Head of caudate nucleus (tissue), 42 donors: ENCODE data around the gene ADGRV1.

Source experiments
- DNase-seq, 42 donors: peaks; one replicate each; pipeline versions ENCODE4 v3.0.0 to v3.0.0-alpha.2; 2020 to 2021; ENCODE audit warnings: mixed read lengths in 7 of 42
- intact Hi-C: fragments of 100-400 bp; cut with DNase I; formaldehyde crosslinking; loops from one replicate; pipeline ENCODE4 v1.15.0; 2022

ADGRV1 gene

DNA sequence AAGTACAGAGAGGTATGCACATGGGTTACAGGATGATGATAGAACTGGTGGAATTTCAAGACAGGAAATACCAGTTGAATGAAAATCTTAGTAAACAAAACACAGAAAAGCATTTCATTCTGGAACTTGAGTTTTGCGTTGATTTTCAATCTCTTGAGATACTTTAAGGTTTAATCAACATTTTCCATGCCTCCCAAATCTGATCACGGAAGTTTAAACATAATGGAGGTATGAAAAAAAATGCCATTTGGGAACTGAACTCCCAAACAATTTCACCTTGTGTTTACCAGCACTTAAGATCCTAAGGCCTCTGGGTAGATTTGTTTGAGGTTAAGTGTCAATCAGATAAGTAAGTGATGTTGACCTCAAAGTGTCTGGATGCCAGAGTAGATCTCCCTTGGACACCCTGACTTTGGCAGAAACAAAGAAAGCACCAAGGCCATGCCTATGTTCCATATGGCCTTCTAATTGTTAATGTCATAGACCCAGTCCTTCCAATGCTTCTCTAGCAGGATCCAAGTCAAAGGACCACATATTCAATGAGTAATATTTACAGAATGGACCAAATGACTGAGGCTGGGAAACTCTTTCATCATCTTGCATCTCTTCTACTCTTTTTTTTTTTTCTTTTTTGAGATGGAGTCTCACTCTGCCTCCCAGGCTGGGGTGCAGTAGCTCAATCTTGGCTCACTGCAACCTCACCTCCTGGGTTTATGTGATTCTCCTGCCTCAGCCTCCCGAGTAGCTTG, 607.6 kb downstream of the ADGRV1 start:
- intact Hi-C loops, result loop anchor here (10.0 kb wide), 1 partner anchor 61 kb away; no protein-coding TSS in a partner anchor

GRCh38 chr5:91168859-91169258, 610.3 kb downstream of the ADGRV1 start:
- intact Hi-C loops, result loop anchor here (10.0 kb wide), 1 partner anchor 64 kb away; no protein-coding TSS in a partner anchor
- DNase-seq, result no peak

More for the DNA sequence above, 607.6 kb downstream of the ADGRV1 start:
- no peak for DNase-seq

DNA sequence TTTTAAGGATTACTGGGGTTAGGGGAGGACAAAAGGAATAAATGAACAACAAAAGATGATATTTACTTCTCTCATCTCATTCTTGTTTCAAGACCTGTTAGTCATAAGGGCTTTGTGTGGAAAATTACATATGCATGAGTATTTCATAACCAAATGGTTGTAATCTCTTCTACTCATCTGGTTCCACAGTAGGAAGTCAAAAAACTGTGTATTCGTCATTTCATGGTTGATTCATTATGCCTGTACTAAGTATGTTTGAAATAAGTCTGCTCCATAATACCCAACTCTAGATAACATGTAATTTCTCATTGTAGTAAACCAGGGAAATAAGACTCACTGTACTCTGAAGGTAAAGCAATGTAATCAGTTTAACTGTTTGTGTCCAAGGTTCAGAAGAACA, 611.7 kb downstream of the ADGRV1 start:
- intact Hi-C loops, result no loop called here
- no peak for DNase-seq

GRCh38 chr5:91171322-91171721, 612.7 kb downstream of the ADGRV1 start:
- no peak for DNase-seq
- intact Hi-C loops, result no loop called here

GRCh38 chr5:91174396-91174795, 615.8 kb downstream of the ADGRV1 start:
- no peak for DNase-seq
- intact Hi-C loops, result no loop called here

- intact Hi-C loops, result no loop called here
- no peak for DNase-seq
Measured at GRCh38 chr5:91175708-91176107, 617.1 kb downstream of the ADGRV1 start.

DNA sequence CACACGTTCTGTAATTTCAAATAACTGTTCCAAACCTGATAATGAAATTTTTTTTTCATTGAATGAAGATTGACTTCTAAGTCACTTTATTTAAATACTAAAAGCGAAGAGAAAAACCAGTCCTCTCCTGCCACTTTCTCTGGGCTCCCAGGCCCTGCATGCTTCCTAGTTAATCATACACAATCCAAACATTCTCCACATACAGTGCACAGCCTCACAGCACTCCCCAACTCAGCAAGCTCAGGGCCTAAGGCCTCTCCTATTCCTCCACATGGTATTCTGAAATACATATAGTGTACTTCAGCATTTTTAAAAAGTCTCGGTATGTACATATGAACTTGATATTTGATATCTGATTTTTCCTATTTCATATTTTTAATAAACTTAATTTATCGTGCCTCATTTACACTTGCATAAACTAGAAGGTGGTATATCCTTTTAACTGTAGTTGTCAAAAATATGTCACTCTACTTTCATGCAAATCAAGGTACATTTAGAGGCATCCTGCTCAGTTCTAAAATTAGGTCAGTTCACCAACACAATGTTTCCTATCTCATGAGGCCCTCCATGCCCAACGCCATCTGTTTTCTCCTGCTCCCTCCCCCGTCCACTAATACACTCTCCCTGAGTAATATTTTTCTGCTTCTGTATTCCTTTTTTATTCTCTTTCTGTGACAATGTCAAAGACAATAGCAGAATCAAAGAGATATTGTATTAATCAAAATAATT, 617.9 kb downstream of the ADGRV1 start:
- DNase-seq, result no peak
- intact Hi-C loops, result no loop called here

DNA sequence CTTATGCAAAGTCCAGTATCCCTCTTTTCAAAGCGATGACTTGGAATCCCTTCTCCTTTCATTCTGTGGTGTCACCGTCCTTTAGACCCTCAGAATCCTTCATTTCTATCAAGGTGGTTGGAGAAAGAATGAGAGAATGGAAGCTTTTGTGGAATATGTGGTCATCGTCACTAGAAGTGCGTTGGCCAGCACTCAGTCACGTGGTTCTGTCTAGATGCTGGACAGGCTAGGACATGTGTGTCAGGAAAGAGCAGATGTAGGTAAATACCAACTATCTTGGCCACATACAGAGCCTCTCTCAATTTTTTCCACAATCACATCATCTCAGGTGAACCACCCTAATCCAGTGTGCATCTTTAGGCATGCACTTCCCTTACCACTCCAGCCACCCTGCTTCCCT, 618.5 kb downstream of the ADGRV1 start:
- intact Hi-C loops, result no loop called here
- no peak for DNase-seq

- DNase-seq, result peak in 18 of 42 donors; percentile 16 to 70 (median 31)
- intact Hi-C loops, result no loop called here
Measured at GRCh38 chr5:91177639-91178038, 619.0 kb downstream of the ADGRV1 start.

GRCh38 chr5:91178461-91178860, 619.9 kb downstream of the ADGRV1 start:
- intact Hi-C loops, result no loop called here
- DNase-seq, result no peak

- intact Hi-C loops, result no loop called here
- DNase-seq, result no peak
Measured at GRCh38 chr5:91179018-91179417, 620.4 kb downstream of the ADGRV1 start.

GRCh38 chr5:91180506-91180905, 621.9 kb downstream of the ADGRV1 start:
- DNase-seq, result no peak
- intact Hi-C loops, result no loop called here

DNA sequence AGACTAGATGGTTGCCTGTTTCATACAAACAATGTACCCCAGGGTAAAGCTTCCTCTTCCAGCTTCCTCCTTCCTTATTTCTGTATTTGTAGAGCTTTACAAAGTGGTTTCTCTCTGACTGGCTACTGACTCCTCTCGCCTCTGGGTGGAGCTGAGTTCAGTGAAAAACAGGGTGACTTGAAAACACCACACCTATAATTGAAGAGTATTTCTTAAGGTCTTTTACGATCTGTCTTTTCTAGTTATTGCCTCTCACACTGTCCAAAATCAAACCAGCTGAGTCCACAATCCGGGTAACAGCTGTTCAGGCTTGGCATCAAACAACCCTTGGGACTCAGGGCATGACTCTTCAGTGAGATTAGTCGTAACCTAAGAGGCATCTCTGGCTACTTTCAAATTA, 624.2 kb downstream of the ADGRV1 start:
- peak in 2 of 42 donors; percentile 13 to 18 for DNase-seq
- intact Hi-C loops, result no loop called here

DNA sequence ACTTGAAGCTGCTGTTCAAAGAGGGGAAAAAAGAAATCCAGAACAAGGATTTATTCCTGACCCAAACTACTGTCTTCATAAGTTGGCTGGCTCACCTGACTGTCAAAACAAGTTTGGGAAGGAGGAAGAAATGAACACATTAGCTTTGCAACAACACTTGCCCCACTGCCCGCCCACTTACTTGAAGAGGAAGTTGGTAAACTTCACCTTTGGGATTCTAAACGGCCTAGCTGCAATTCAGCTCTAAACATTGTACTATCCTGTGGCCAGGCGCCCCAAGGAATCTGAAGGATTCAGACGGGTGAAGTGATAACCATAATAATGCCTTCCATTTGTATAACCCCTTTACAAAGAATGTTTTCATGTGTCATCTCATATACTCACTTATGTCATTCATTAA, 625.1 kb downstream of the ADGRV1 start:
- no peak for DNase-seq
- intact Hi-C loops, result no loop called here

- intact Hi-C loops, result no loop called here
- DNase-seq, result no peak
Measured at GRCh38 chr5:91186101-91186500, 627.5 kb downstream of the ADGRV1 start.

DNA sequence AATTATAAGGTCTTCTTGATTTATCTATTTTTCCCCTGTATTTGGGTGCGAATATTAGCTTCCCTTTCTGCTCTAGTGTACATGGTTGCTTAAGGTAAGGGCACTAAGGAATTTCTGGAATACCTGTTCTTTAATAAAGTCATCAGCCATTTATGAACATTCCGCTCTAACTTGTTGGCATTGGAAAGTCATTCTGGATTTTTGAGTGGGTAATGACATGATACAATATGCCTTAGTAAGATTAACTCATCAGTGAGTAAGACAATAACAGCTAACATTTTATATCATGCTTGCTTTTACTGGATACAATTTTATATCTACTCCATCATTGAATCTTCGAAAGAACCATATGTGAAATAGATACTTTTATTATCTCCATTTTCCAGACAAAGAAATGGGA, 628.4 kb downstream of the ADGRV1 start:
- no peak for DNase-seq
- intact Hi-C loops, result no loop called here

- intact Hi-C loops, result no loop called here
- no peak for DNase-seq
Measured at GRCh38 chr5:91188755-91189154, 630.2 kb downstream of the ADGRV1 start.

DNA sequence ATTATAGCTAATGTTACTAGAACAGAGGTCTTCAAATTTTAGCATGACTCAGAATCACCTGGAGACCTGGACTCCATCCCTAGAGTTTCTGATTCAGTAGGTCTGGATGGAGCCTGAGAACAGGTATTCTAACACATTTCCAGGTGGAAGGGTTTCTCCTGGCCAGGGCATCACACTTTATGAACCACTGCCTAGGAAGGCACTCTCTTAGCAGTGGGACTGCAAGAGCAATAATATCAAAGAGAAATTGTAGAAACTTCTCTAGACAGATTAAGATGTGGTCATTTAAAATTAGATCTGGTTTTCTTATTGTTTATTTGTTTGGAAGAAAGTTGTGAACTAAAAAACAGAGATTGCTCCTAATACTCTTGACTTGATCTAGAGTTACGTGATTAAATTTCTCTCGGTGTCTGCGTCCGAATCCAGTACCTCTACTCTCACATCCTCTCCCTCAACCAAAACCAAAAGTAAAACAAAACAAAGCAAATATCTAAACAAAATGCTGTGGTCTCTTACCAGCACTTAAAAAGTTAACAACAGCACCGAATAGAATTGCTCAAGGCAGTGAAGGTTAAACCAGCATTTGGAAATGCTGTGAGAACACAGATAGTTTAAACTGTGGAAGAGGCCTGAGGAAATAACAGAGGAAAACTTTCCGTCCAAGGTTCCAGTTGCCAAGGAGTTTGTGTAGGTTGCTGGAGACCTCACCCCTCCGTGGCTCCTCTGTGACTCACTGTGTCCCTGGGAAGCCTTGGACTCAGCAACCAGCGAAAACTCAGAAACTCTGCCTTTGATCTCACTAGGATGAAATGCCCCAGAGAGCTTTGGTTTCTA, 631.1 kb downstream of the ADGRV1 start:
- DNase-seq, result peak in 2 of 42 donors; percentile 9 to 54

GRCh38 chr5:91190314-91190690, 631.7 kb downstream of the ADGRV1 start:
- DNase-seq, result no peak
- intact Hi-C loops, result no loop called here

More for the DNA sequence above, 631.1 kb downstream of the ADGRV1 start:
- intact Hi-C loops, result no loop called here
